Epithelial cell of alveolus of lung (primary cell): ENCODE results near the gene ZIM2. TPM values are rescaled to one million over a fixed set of nuclear protein-coding genes. Genes with fewer than 3 reads are reported as not detected.

Experiments used
- total RNA-seq: library from RNA; depleted of rRNA; stranded (reverse); fragments of >200 nt; gene quantifications from 2 replicates; pipeline ENCODE4 v1.2.1, GENCODE V29; 2015

ZIM2 gene
- 0.08 TPM in 1 of 2 replicates, not detected in the other for total RNA-seq

GRCh38 chr19:56840451-56841192 is at the start of gene ZIM2, which contains the start of gene PEG3:
Gene ZIM2, minus strand, starts transcription at chr19:56840726. Its CDS starts 16,449 bp downstream, at chr19:56824277.
Gene PEG3, minus strand, starts transcription at chr19:56840726. Its CDS starts 16,071 bp downstream, at chr19:56824655.

Other genes with a start within 250 kb of the ZIM2 start
- gene ZNF71, start 245.4 kb downstream of the ZIM2 start, total RNA-seq: 7.0 and 11.7 TPM in 2 replicates
- 3.0 TPM in 1 of 2 replicates, not detected in the other for gene SMIM17, start 197.6 kb downstream of the ZIM2 start, total RNA-seq
- 0.13 and 0.64 TPM in 2 replicates for gene ZNF835, start 169.0 kb downstream of the ZIM2 start, total RNA-seq
- gene PEG3, start within 50 bp of the ZIM2 start, total RNA-seq: 1.4 and 2.2 TPM in 2 replicates